ENCODE data around the gene SHCBP1L.

DNA sequence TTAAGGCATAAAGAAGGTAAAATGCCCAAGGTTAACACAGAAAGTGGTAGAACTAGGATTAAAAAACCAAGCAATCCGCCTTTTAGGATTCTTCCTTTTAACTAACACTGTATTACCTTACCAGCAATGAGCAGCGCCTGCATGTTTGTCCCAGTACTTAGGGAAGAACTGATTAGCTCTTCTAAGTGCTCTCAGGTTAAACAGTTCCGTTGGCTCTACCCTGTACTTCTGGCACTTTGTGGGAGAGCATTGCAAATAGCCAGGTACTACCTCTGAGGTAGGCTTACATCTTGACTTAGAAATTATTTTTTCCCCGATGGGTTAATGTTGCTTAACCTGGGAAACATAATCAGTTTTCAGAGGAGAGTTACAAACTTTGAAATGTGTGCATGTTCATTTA lies 92.3 kb downstream of the SHCBP1L start:
- TF ChIP-seq, protein P1, sequence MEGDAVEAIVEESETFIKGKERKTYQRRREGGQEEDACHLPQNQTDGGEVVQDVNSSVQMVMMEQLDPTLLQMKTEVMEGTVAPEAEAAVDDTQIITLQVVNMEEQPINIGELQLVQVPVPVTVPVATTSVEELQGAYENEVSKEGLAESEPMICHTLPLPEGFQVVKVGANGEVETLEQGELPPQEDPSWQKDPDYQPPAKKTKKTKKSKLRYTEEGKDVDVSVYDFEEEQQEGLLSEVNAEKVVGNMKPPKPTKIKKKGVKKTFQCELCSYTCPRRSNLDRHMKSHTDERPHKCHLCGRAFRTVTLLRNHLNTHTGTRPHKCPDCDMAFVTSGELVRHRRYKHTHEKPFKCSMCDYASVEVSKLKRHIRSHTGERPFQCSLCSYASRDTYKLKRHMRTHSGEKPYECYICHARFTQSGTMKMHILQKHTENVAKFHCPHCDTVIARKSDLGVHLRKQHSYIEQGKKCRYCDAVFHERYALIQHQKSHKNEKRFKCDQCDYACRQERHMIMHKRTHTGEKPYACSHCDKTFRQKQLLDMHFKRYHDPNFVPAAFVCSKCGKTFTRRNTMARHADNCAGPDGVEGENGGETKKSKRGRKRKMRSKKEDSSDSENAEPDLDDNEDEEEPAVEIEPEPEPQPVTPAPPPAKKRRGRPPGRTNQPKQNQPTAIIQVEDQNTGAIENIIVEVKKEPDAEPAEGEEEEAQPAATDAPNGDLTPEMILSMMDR (IDR thresholded peaks at IDR 0.05): no peak
- no peak for TF ChIP-seq EP300 (IDR thresholded peaks at IDR 0.05)
- no peak for TF ChIP-seq POLR2AphosphoS5 (IDR thresholded peaks at IDR 0.05)

All from sigmoid colon (tissue), 4 donors.